Heart left ventricle (tissue), 16 donors: ENCODE measurements around the gene KIAA0930. TPM values are rescaled to one million over a fixed set of nuclear protein-coding genes. Genes with fewer than 3 reads are reported as not detected.
A peak's percentile ranks its signal among the peaks of the same experiment; 100 is the strongest.

Source experiments
- ATAC-seq, 4 donors: fragments of 200-7000 bp; cut with Tn5 transposase; one replicate each; pipeline ENCODE4 v1.9.1; 2020 to 2022; ENCODE audit warnings: moderate library complexity in 4 of 4, mild to moderate bottlenecking in 3 of 4, moderate number of reproducible peaks in 1 of 4
- DNase-seq, 5 donors: peaks; one replicate each; pipeline ENCODE4 v3.0.0-alpha.2; 2020
- H3K27ac ChIP-seq, 12 donors: fragments of 200-600 bp; sonication (generic) in 4 of 12; one replicate each; pipeline versions ENCODE4 v1.5.0 to v1.8.0; 2016 to 2022; ENCODE audit warnings: mild to moderate bottlenecking in 2 of 12
- H3K27me3 ChIP-seq, 9 donors: fragments of 200-600 bp; sonication (generic) in 2 of 9; one replicate each; pipeline versions ENCODE4 v1.5.1 to v1.8.0; 2016 to 2022; ENCODE audit warnings: mild to moderate bottlenecking in 3 of 9
- H3K36me3 ChIP-seq, 9 donors: fragments of 200-600 bp; sonication (generic) in 2 of 9; one replicate each; pipeline versions ENCODE4 v1.5.0 to v1.8.0; 2018 to 2022; ENCODE audit warnings: mild to moderate bottlenecking in 2 of 9
- H3K4me1 ChIP-seq, 12 donors: fragments of 200-600 bp; sonication (generic) in 4 of 12; one replicate each; pipeline versions ENCODE4 v1.5.0 to v1.8.0; 2016 to 2022; ENCODE audit warnings: mild to moderate bottlenecking in 3 of 12
- H3K4me3 ChIP-seq, 12 donors: fragments of 200-600 bp; sonication (generic) in 4 of 12; one replicate each; pipeline versions ENCODE4 v1.5.0 to v1.8.0; 2017 to 2022; ENCODE audit warnings: mild to moderate bottlenecking in 9 of 12, moderate library complexity in 4 of 12
- H3K9me3 ChIP-seq, 12 donors: fragments of 200-600 bp; sonication (generic) in 4 of 12; one replicate each; pipeline versions ENCODE4 v1.5.0 to v1.8.0; 2016 to 2022; ENCODE audit warnings: mild to moderate bottlenecking in 1 of 12
- POLR2A ChIP-seq, 2 donors: fragments of 450-650 bp; IDR thresholded peaks; one replicate each; pipeline ENCODE4 v1.6.1; 2017; ENCODE audit warnings: antibody characterized with exemption in 2 of 2, mild to moderate bottlenecking in 2 of 2, moderate library complexity in 2 of 2
- WGBS, 4 donors: extraction: QIAGEN DNeasy Blood & Tissue Kit in 2 of 4; methylation state at CpG; one replicate each; pipeline versions ENCODE4 v1.1.5 to v1.1.7; 2013 to 2018; 5-methylcytosine and 5-hydroxymethylcytosine counted together
- intact Hi-C, 10 donors: fragments of 100-400 bp; cut with DNase I; formaldehyde crosslinking; loops; one replicate each; pipeline versions ENCODE4 v1.11.1 to v1.14.2; 2022
- polyA plus RNA-seq, 2 donors: library from polyadenylated mRNA; stranded (reverse); fragments of 200-250 nt; gene quantifications; one replicate each; pipeline ENCODE4 v1.2.3, GENCODE V29; 2013
- total RNA-seq, 9 donors: library from RNA; depleted of rRNA in 2 of 9; stranded (reverse); fragments of >200 nt in 2 of 9; fragmentation: NEBNext Ultra II Directional in 3 of 9; extraction: Animal tissue kit (Norgen Biotek cat#: 25700) in 3 of 9; gene quantifications; one replicate each; pipeline versions ENCODE4 v1.1.0 to v1.2.4, GENCODE V29; 2016 to 2023
- TF ChIP-seq, protein P1 (sequence below), 12 donors: fragments of 200-600 bp; sonication (generic) in 4 of 12; IDR thresholded peaks; one replicate each; pipeline versions ENCODE4 v1.5.0 to v1.8.0; 2018 to 2022; ENCODE audit warnings: antibody characterized with exemption in 12 of 12, mild to moderate bottlenecking in 5 of 12
- donor health status: ischemic (EF 13 %, LVEDD 7.1; RV severe dilation, severe dysfunction).
- donor health status: healthy with polysubstance abuse.
- donor health status: DM: no; HTN: yes; CAD: no.
- donor health status: DM: no; HTN: no; CAD: no.
- donor health status: ischemic (EF 25% LVEDD 6.9; RV normal size, moderate dysfunction).
- donor health status: ischemic (EF 25% LVEDD 5.7; RV mildly dilated, moderate dysfunction).
- donor health status: healthy.
- donor health status: DM: yes; HTN: yes; CAD: no.
- donor health status: ischemic (EF 35%, LVEDD 5.7; RV mildly dilated, moderate dysfunction).
- donor health status: nonischemic (EF 11% LVEDD 7.7; RV severe dilation, severe dysfunction).
- donor health status: DM: yes; HTN: yes; CAD: no.
- donor health status: PGD.
- donor health status: ischemic (EF 29% LVEDD 5.4; RV normal size, mild dysfunction).
- donor health status: nonischemic (EF 23%, LVEDD 6.1; RV moderate dilation, normal function).

Gene KIAA0930
- total and polyA plus RNA-seq, 11 donors = 8.5 to 67.1 (median 18.7) TPM

DNA sequence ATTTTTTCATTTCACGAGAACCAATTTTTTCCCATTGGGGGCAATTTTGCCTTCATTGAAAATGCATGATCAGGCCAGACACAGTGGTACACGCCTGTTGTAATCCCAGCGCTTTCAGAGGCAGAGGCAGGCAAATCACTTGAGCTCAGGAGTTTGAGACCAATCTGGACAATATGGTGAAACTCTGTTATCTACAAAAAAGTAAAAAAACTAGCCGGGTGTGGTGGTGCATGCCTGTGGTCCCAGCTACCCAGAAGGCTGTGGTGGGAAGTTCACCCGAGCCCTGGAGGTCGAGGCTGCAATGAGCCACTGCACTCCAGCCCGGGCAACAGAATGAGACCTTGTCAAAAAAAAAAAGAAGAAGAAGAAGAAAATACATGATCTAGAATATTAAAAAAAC lies 24.8 kb upstream of the KIAA0930 start:
- intact Hi-C loops = loop anchor here in 7 of 10 donors (5.0 to 10.0 kb wide), 2 partner anchors 161 to 287 kb away; no protein-coding TSS in a partner anchor
- no peak overlapping the region for H3K27ac ChIP-seq
- ATAC-seq = no peak
- H3K9me3 ChIP-seq = no peaks in the 10 kb centered on the region
- no peak overlapping the region for H3K4me3 ChIP-seq
- H3K36me3 ChIP-seq = no peaks in the 10 kb centered on the region
- no peak for DNase-seq
- H3K4me1 ChIP-seq = peaks cover 0 to 34% (median 18%) of the 10 kb centered on the region in 12 donors
- WGBS, 4 donors = 59 to 84% (median 72%) methylated on average over 7 of the region's 7 CpGs
- peaks cover 0 to 5% (median 0%) of the 10 kb centered on the region in 9 donors for H3K27me3 ChIP-seq
- TF ChIP-seq, protein P1, sequence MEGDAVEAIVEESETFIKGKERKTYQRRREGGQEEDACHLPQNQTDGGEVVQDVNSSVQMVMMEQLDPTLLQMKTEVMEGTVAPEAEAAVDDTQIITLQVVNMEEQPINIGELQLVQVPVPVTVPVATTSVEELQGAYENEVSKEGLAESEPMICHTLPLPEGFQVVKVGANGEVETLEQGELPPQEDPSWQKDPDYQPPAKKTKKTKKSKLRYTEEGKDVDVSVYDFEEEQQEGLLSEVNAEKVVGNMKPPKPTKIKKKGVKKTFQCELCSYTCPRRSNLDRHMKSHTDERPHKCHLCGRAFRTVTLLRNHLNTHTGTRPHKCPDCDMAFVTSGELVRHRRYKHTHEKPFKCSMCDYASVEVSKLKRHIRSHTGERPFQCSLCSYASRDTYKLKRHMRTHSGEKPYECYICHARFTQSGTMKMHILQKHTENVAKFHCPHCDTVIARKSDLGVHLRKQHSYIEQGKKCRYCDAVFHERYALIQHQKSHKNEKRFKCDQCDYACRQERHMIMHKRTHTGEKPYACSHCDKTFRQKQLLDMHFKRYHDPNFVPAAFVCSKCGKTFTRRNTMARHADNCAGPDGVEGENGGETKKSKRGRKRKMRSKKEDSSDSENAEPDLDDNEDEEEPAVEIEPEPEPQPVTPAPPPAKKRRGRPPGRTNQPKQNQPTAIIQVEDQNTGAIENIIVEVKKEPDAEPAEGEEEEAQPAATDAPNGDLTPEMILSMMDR (IDR thresholded peaks at IDR 0.05) = no peak
- TF ChIP-seq POLR2A (IDR thresholded peaks at IDR 0.05) = no peak

DNA sequence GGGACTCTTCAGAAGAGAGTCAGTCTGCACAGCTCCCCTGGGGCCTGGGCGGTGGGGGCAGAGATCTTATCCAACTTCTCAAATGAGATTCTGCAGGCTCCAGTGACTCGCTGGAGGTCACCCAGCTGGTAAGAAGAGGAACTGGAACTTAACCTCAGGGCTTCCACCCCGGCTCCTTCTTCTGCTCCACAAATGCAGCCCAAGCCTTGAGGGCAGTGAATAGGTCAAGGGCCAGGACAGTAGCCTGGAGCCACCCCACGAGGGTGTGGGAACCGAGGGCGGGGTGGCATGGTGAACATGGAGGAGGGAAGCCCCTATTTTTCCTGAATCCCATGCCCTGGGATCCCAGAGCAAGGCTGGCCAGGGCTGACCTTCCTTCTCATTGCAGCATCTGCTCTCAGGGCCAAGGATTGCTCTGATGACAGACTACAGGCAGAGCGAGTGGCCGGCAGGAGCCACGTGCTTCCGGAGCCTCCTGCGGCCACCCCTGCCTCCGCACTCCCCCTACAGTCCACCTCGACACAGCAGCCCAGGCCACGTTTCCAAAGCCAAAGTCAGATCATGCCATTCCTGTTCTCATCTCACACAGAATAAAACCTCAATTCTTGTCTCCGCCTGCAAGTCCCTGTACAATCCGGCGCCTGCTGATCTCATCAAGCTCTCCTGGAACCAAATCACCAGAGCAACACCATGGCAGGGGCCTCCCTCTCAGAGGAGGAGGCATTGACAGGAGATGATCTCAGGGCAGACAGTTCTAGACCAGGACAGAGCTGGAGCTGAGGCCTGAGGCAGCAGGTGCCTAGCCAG lies 23.0 kb upstream of the KIAA0930 start:
- H3K4me1 ChIP-seq = peaks cover 0 to 25% (median 10%) of the 10 kb centered on the region in 12 donors
- no peaks in the 10 kb centered on the region for H3K36me3 ChIP-seq
- peak overlapping the region in 6 of 12 donors; percentile 20 to 80 (median 41) for H3K27ac ChIP-seq
- no peak for TF ChIP-seq POLR2A (IDR thresholded peaks at IDR 0.05)
- TF ChIP-seq, protein P1 (IDR thresholded peaks at IDR 0.05) = peak; percentile 50 to 78 (median 60)
- 22 to 45% (median 25%) methylated on average over 11 to 17 of the region's 17 CpGs for whole genome bisulfite sequencing, 4 donors
- intact Hi-C loops = loop anchor here in 2 of 10 donors (5.0 to 10.0 kb wide), 2 partner anchors 159 to 441 kb away; no protein-coding TSS in a partner anchor
- ATAC-seq = peak; percentile 84 to 95 (median 94)
- H3K9me3 ChIP-seq = no peaks in the 10 kb centered on the region
- H3K4me3 ChIP-seq = no peak overlapping the region
- H3K27me3 ChIP-seq = peaks cover 0 to 5% (median 0%) of the 10 kb centered on the region in 9 donors
- DNase-seq = peak; percentile 72 to 86 (median 80)

DNA sequence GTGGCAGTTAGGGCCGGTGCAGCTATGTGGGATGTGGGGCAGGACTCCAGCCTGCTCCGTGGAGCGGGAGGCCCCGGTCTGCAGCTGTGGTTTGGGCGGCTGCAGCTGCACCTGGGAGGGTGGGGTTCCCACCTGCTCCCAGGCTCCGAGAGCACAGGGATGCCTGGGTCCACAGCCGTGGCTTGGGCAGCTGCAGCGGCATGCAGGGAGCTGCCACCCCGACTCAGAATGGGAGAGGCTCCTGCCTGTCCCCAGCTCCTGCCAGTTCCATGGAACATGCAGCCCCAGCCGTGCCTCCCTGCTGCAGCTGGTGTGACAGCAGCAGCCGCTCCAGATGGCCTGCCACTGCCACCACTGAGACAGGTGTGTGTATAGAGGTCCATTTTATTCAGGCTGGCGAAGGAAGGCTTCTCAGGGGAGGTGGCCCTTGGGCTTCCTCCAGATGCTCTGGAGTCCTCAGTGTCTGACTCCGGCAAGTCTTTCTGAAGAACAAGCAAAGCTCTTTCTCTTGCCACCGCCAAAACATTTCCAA lies 22.3 kb upstream of the KIAA0930 start:
- 67 to 83% (median 76%) methylated on average over 6 to 14 of the region's 14 CpGs for WGBS, 4 donors
- peak overlapping the region in 2 of 12 donors; percentile 19 to 80 for H3K27ac ChIP-seq
- TF ChIP-seq, protein P1 (IDR thresholded peaks at IDR 0.05) = no peak
- TF ChIP-seq POLR2A (IDR thresholded peaks at IDR 0.05) = no peak
- H3K4me1 ChIP-seq = peaks cover 0 to 25% (median 9%) of the 10 kb centered on the region in 12 donors
- ATAC-seq (no peak), DNase-seq (no peak)
- intact Hi-C loops = loop anchor here in 2 of 10 donors (5.0 to 10.0 kb wide), 2 partner anchors 158 to 441 kb away; no protein-coding TSS in a partner anchor
- no peak overlapping the region for H3K4me3 ChIP-seq
- no peaks in the 10 kb centered on the region for H3K36me3 ChIP-seq
- peaks cover 0 to 4% (median 0%) of the 10 kb centered on the region in 9 donors for H3K27me3 ChIP-seq
- H3K9me3 ChIP-seq = no peaks in the 10 kb centered on the region
